SIG-M5 treated with dmso at 0.1 percent for 504 hours (cell line): ENCODE data around the gene FAM25G.
A peak's percentile ranks its signal among the peaks of the same experiment; 100 is the strongest.
"Not testable (repeated sequence)": the region's sequence is repeated elsewhere in the genome, so short reads cannot be mapped to it uniquely, and the experiment has no call there.

ENCODE experiments used
- DNase-seq: peaks from one replicate; lab custom pipeline; 2025; ENCODE audit not compliant: unreplicated experiment; lab: John Stamatoyannopoulos, UW

The FAM25G gene

DNA sequence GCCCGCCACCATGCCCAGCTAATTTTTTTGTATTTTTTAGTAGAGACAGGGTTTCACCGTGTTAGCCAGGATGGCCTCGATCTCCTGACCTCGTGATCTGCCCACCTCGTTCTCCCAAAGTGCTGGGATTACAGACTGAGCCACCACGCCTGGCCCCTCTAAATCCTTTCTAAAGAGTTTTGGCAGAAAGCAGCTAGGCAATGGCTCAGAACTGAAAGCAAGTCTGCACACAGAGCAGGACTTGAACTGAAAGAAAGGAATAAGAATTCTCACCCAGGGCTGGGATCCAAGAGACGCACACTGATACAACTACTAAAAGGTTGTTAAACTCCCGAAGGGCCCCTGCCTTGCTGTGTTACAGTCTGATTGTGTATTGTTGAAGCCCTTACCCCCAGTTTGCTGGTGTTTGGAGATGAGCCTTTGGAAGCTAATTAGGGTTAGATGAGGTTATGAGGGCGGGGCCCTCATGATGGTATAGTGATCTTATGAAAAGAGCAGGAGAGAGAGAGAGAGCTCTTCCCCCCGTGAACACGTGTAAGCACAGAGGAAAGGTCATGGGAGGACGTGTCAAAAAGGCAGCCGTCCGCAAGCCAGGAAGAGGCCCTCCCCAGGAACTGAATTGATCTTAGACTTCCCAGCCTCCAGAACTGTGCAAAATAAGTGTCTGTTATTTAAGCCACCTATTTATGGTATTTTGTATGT lies 26.1 kb downstream of the FAM25G start:
- DNase-seq: not testable (repeated sequence)

DNA sequence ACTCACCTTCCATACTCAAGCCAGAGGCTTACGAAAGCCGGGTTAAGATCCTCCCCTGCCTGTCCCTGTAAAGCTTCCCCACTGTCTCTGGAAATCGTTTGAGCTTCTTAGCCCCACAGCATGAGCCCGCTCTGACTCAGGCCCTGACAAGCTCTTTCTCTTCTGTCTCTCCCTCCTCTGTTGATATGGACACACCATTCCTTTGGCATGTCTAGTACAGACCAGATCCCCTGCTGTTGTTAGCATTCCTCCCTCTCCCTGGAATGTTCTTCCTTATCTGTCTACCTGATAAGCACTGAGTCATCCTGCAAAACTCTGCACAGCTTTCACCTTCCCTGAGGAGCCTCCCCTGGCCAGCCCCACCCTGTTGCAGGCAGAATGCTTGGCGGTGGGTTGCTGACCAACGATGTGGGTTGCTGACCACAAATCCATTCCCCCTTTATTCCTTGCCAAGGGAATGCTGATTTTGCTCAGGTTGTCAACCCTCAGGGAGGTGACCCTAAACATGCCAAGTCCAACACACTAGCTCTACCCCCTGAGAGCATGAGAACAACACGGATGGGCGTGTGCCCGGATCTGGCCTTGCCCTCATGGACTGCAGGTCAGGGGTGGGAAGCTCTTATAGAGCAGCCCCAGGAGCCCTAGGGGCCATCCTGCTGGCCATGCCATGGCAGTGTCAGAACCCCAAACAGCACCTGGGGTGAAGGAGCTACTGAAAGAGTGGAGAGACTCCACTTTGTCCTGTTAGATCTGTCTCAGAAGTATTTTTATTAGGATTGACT lies 28.7 kb downstream of the FAM25G start:
- DNase-seq: not testable (repeated sequence)

DNA sequence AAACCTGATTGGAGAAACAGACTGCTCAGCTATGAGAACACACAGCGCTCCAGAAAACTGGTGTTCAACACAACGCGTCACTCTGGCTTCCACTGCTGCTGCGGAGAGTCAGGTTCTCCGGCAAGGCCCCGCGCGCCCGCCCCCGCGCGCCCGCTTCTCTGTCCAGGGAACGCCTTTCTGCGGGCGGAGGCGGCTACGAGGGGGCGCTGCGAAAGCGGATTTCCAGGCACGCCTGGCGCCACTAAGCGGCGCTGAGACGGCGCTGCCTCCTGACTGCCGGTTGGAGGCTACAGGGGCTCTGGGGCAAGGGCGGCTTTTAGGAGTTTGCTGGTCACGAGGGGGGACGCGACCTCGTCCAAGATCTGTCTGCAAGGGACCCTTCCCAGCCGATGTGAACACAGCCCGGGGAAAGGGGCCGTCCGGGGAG lies 30.2 kb downstream of the FAM25G start:
- DNase-seq: peak; percentile 37

DNA sequence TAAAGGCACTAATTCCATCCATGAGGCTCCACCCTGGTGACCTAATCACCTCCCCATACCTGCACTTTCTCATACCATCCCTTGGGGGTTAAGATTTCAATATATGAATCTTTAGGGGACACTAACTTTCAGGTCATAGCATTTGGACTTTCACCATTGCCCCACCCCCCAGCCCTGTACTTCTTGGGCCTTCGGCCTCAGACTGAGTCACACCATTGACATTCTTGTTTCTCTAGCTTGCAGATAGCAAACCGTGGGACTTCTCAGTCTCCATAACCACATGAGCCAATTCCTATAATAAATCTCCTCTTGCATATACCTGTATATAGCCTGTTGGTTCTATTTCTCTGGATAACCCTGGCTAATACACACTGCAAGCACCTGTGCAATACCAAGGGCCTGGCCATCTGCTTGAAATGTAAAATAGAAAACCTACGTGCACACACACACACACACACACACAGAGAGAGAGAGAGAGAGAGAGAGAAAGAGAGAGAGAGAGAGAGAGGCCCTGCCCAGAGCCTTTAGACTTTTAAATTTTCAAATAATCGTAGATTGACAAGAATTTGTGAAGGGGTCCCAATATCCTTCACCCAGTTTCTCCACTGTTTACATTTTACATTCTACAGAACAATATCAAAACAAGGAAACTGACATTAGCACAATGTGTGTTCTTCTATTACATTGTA lies 32.9 kb downstream of the FAM25G start:
- no peak for DNase-seq

DNA sequence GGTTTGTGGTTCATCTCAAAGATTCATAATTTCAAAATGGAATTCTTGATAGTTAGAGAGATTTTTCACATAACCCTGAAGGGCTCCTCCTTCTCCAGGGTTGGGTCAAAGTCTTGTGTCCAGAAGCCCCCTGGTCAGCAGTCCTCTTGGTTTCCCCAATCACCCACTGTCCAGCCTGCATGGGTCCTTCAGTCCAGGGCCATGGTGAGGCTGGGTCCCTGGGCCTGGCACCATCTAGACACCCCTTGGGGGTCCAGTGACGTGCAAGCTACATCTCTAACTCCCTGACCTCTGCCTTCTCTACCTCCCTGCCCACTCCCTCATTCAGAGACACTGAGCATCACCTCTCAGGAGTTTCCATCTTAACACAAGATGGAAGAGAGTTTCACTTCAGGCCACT lies 33.7 kb downstream of the FAM25G start:
- DNase-seq: no peak

DNA sequence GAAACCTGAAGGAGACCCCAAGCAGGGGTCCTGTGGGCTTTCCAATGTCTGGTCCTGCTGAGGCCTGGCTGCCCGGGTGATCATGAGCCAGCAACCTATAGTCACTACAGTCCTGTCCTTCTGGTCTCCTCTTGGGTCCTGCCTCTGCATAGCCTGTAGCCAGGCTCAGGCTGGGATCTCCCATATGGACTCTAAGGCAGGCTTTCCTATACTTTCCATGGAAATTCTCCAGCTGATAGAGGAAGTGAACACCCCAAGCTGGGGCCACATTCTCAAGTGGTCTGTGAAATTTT lies 34.0 kb downstream of the FAM25G start:
- no peak for DNase-seq

DNA sequence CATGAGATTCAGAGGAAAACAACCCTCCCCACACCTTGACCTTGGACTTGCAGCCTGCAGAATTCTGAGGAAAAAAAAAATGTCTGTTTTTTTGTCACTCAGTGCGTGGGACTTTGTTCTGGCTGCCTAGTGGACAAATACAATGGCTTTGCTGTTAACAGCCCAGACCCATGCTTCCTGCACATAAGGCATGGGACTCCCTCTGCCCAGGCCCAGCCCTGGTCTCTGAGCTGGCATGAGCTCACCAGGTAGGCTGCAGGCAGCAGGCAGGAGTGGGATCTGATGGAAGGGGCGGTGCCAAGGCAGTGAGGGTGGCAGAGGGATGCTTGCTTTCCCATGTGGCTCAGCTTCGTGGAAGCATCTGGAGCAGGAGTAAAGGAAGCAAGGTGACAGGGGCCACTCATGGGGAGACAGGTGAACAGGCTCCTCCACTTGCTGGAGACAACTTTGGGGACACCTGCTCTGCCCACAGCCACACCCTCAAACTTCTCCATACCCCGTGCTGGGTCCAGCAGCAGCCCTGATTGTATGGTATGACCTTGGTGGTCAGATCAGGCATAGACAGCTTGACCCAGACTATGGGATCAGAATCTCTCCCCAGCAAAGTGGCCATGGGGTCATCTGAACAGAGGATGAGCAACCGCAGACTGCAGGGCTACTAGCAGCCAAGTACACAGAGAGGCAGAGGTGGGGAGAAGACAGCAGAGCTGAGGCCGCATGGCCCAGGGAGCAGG lies 34.5 kb downstream of the FAM25G start:
- DNase-seq: no peak

DNA sequence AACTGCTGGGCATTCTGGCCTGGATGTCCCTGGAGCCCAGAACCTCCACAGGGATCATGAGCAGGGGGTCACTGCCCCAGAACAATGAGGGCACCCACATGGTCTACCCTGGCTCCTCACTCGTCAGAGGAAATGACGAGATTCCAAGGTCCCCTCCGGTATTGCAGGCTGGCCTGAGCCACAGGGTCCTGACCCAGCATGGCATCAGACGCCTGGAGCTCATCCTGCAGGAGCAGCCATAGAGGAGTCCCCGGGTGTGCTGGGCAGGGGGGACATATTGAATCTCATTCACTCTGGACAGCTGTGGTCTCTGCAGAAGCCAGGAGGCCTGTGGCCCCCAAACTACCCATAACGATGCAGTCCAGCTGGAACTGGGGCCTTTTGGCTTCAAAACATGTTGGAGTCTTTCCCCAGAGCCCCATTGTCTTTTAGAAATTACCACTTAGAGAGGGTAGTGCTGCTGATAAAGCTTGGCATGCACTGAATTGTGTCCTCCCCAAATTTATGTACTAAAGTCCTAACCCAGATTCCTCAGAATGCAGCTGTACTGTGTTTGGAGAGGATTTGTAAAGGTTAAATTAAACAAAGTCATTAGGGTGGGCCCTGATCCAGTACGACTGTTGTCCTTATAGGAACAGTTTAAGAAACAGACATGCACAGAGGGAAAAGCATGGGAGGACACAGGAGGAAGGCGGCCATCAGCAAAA lies 35.3 kb downstream of the FAM25G start:
- DNase-seq: no peak

DNA sequence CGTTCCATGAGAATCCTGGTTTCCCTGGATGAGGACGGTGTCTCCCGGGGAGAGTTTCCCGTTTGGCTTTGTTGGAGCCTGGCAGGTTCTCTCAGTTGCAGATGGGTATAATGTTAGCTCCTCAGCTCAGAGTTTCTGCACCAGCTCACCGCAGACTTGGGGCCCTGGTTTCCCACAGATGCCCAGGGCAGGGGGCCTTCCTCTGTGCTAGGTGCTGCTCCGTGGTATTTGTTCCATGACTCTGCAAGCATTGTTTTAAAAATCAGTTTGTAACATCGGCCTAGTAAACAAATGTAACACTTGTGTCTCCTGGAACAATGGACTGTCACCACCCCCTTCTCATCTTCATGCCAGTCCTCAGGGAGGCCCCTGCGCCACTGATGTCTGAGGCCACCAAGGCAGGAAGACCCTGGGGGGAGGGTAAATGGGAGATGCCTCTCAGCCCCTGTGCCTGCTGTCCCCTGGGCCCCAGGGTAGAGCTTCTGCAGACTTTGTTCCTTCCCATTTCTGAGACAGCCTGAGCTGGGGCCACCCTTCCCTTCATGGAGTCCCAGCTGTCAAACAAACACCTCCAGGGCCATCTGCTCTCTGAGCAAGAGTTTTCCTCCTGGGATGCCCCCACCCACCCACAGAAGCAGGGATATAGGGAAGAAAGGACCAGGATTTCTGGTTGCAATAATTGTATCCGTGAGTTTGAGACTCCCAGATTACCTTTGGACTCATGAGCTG lies 36.0 kb downstream of the FAM25G start:
- not testable (repeated sequence) for DNase-seq

DNA sequence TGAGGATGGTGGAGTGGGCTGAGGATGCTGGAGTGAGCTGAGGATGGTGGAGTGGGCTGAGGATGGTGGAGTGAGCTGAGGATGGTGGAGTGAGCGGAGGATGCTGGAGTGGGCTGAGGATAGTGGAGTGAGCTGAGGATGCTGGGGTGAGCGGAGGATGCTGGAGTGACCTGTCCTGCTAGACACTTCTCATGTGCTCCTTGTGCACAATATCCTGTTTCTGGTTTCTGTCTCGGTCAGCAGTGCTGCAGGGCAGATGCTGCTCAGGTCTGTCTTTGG lies 36.8 kb downstream of the FAM25G start:
- no peak for DNase-seq

DNA sequence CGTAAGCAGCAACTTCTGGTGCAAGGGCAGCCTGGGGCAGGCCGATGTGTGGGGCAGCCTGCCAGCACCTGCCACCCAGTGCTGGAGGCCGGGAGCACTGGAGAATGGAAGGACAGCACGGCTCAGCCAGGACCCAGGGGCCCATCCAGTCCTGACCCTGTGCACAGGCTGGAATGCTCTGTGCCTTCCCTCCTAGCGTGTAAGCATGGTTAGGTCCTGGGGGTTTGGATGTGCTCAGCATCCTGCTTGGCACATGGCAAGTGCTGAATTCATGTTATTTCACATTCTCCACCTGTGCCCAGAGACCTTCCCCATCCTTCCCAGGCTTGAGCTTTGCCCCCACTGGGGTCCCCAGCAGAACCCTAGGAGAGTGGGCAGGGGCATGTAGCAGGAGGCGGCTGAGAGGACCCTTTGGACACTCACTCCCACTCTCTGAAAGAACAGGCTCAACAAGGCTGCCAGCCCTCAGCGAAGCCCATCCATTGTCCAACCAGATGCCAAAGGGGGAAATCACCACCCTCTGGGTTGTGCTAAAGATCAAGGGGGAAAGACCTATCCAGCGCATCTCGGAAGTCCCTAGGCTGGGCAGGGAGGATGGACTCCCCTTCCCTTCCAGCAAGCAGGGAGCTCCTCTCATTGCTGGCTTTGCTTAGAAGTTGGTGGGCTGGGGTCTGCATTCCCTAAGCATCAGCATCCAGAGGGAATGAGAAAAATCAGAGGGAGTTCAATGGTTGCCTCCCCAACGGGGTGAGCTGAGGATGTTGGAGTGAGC lies 37.3 kb downstream of the FAM25G start:
- DNase-seq: no peak

DNA sequence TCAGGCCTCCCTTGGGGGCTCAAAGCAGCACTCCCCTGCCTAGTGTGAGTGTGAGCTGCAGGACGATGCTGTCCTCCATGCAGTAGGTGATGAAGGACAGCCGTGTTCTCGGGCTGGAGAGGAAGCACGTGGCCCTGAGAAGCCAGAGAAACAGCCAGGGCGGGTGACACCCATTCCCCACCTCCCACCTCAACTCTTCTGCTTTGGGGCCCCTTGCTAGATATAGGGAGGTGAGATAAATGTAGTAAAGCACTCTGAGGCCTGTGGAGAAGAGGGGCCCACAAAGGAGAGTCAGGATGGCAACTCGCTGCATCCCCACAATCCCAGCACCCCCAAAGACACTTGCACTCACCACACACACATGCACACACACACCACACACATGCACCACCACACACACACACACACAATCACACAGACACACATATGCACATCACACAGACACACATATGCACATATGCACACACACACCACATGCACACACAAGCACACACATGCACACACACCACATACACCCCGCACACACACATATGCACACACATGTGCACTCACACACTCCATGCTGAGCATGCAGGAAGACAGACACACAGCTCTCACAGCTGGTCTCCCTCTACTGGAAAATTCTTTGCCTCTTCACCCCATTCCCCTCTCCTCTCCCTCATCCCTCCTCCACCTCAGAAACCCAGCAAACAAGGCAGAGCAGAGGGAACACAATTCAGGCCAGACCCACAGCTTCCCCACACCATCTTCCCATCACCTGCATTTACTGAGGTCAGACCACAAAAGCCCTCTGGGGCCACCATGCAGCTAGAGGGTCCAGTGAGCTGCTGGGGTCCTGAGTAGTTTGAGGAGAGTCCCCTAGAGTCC lies 38.1 kb downstream of the FAM25G start:
- no peak for DNase-seq

DNA sequence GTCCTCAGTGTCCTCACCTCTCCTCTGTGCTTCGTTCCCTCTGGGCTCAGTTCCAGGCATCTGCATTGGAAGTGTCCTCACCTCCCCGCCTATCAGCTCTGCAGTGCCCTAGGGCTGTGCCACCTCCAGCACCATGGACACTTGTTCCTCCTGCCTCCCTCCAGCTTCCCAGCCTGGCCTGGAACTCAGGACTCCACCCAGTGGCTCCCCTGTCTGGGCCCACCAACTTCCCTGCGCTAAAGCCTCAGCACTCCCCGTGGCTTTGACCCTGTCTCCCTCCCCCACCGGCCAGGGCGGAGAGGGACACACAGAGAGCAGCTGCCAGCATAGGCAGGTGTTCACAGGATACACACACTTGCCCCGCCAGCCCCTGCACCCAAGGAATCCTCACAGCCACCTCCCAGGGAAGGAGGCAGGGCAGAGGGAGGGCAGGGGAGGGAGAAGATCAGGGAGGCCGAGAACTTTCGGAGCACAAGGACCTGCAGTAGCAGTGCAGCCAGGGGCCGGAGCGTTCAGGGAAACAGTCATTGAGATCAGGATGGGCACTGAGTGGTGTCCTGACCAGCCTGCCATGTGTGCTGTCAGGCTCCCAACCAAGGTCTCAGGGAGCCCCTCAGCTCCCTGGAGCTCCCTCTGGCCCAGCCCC lies 38.9 kb downstream of the FAM25G start:
- no peak for DNase-seq

DNA sequence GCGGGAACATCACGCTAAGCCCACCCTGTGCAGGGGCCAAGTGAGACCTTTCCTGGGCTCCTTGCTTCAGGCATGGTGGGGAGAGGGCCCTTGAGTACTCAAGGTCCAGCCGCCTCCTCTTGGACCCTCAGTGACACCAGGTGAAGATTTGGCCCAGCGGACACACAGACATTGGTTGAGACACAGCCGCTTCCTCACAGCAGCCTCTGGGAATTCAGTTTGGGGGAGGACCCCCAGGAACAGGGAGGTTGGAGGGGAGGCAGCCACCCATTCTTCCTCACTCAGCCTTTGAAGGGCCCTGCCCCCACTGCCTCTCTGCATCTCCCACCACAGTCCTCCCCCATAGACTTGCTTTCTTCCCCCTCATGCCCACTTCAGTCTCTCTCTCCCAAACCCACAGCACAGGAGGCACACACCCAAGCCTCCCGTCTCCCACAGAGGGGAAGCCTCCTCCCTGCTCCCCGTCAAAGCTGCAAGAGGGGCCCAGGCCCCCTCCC lies 39.5 kb downstream of the FAM25G start:
- DNase-seq: no peak

DNA sequence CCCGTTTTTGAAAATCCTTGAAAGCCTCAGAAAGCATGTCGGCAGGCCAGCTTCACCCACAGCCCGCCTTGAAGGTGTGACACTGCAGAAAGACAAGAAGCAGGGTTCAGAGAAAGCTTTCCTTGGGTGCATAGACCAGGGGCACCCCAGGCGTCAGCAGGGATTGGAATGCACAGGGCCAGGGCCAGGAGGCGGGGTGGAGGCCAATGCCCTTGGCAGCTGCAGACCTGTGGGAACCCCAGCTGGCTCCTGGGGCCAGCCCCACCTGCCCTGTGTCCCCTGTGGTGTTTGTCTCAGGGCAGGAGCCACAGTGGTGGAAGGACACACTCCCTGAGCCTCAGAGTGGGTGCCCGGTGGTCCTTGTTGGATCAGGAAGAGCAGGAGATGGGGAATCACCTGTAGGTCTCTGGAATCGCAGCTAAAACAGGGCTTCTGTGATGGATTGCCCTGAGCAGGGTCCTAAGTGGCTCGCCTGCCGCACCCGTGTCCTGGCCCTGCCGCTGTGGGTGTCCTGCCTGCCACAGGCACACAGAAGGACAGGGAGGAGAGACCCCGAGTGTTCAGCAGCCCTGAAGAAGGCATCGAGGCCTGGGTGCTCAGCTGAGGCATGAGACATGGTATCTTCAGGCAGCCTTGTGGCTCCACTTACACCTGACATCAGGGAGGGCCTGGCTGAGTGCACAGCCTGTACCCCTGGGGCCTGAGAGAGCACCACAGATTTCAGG lies 40.1 kb downstream of the FAM25G start:
- no peak for DNase-seq

DNA sequence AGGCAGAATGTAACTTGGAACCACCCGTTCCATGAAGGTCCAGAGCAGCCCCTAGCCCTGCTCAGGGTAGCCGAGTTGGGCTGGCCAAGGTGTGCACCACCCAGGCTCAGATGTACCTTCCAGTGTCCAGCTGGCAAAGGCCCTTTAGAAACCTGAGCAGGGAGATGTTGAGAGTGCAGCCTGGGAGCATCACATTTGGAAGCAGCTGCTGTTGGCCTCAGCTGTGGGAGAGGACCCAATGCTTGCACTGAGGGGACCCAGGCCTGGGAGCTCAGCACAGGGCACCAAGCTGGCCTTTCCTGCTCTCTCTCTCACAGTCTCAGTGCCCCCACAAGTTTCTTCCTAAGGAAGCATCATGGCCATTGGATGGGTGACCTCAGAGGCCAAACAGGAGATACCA lies 41.1 kb downstream of the FAM25G start:
- no peak for DNase-seq

DNA sequence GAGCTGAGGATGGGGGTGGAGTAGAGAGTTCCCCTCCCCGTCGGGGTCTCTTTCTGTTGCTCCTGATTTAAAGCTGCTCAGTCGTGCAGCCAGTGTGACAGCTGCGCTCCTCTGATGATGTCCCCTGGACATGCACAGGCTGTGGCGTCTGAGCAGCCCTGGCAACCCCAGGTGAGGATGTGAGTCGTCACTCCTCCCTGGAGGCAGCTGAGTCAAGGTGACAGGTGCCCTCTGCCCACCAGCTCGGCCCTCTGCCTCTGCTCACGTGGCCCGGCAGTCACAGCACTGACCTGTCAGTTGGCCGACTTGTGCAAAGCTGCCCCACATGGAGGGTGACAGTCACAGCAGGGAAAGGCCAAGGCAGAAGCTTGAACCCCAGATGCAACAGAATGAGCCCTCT lies 41.5 kb downstream of the FAM25G start:
- no peak for DNase-seq
